IPS-18a (cell line): ENCODE measurements around the gene TNIP1.

Experiments
- H3K27ac ChIP-seq: one replicate; pipeline ENCODE4 v1.5.1; 2013; ENCODE audit warnings: low read length
- H3K27me3 ChIP-seq: one replicate; pipeline ENCODE4 v1.6.1; 2013; ENCODE audit warnings: mild to moderate bottlenecking, low read length; ENCODE audit not compliant: control insufficient read depth, insufficient read depth
- H3K36me3 ChIP-seq: one replicate; pipeline ENCODE4 v1.6.1; 2013; ENCODE audit warnings: low read depth, low read length; ENCODE audit not compliant: control insufficient read depth
- H3K4me1 ChIP-seq: one replicate; pipeline ENCODE4 v1.6.1; 2013; ENCODE audit warnings: low read depth, low read length; ENCODE audit not compliant: control insufficient read depth
- H3K4me3 ChIP-seq: one replicate; pipeline ENCODE4 v1.5.1; 2013; ENCODE audit warnings: low read length
- H3K9ac ChIP-seq: one replicate; pipeline ENCODE4 v1.6.1; 2013; ENCODE audit warnings: mild to moderate bottlenecking, low read length, moderate library complexity
- H3K9me3 ChIP-seq: one replicate; pipeline ENCODE4 v1.6.1; 2013; ENCODE audit warnings: low read depth, low read length; ENCODE audit not compliant: control insufficient read depth

Gene TNIP1

GRCh38 chr5:151079838-151080612 lies 809 bp downstream of the TNIP1 start:
- Histone ChIP-seq H3K4me1 (peaks cover 13% of the 10 kb centered on the region), H3K36me3 (no peaks in the 10 kb centered on the region), H3K9me3 (no peaks in the 10 kb centered on the region), H3K4me3 (peak overlapping the region; percentile 90), H3K27me3 (peaks cover 9% of the 10 kb centered on the region), H3K27ac (no peak overlapping the region), H3K9ac (peak overlapping the region; percentile 82)

- peaks cover 13% of the 10 kb centered on the region for H3K4me1 ChIP-seq
- peaks cover 9% of the 10 kb centered on the region for H3K27me3 ChIP-seq
- H3K27ac ChIP-seq, result no peak overlapping the region
Observed at GRCh38 chr5:151078490-151079262, 2.2 kb downstream of the TNIP1 start.

GRCh38 chr5:151077967-151078366 lies 2.9 kb downstream of the TNIP1 start:
- Histone ChIP-seq H3K27ac (no peak overlapping the region), H3K4me1 (peaks cover 13% of the 10 kb centered on the region), H3K9ac (no peak overlapping the region), H3K36me3 (no peaks in the 10 kb centered on the region), H3K27me3 (peaks cover 9% of the 10 kb centered on the region), H3K9me3 (no peaks in the 10 kb centered on the region), H3K4me3 (no peak overlapping the region)

More at GRCh38 chr5:151078490-151079262, 2.2 kb downstream of the TNIP1 start:
- H3K9me3 ChIP-seq, result no peaks in the 10 kb centered on the region
- H3K9ac ChIP-seq, result no peak overlapping the region
- no peak overlapping the region for H3K4me3 ChIP-seq
- no peaks in the 10 kb centered on the region for H3K36me3 ChIP-seq

GRCh38 chr5:151077419-151077818 lies 3.4 kb downstream of the TNIP1 start:
- peaks cover 12% of the 10 kb centered on the region for H3K4me1 ChIP-seq
- H3K27me3 ChIP-seq, result peaks cover 9% of the 10 kb centered on the region
- no peaks in the 10 kb centered on the region for H3K9me3 ChIP-seq
- no peak overlapping the region for H3K27ac ChIP-seq
- no peaks in the 10 kb centered on the region for H3K36me3 ChIP-seq
- H3K9ac ChIP-seq, result no peak overlapping the region
- no peak overlapping the region for H3K4me3 ChIP-seq

- Histone ChIP-seq H3K27me3 (peaks cover 9% of the 10 kb centered on the region), H3K9ac (no peak overlapping the region), H3K27ac (no peak overlapping the region), H3K9me3 (no peaks in the 10 kb centered on the region), H3K4me1 (peaks cover 4% of the 10 kb centered on the region), H3K4me3 (no peak overlapping the region), H3K36me3 (no peaks in the 10 kb centered on the region)
Observed at GRCh38 chr5:151076616-151077015, 4.2 kb downstream of the TNIP1 start.

GRCh38 chr5:151075698-151076331 lies 5.0 kb downstream of the TNIP1 start:
- H3K9ac ChIP-seq, result no peak overlapping the region
- no peak overlapping the region for H3K4me3 ChIP-seq
- H3K27me3 ChIP-seq, result peaks cover 9% of the 10 kb centered on the region
- no peak overlapping the region for H3K27ac ChIP-seq
- no peaks in the 10 kb centered on the region for H3K4me1 ChIP-seq
- no peaks in the 10 kb centered on the region for H3K9me3 ChIP-seq
- no peaks in the 10 kb centered on the region for H3K36me3 ChIP-seq

- no peak overlapping the region for H3K4me3 ChIP-seq
- no peak overlapping the region for H3K27ac ChIP-seq
- no peak overlapping the region for H3K9ac ChIP-seq
- H3K27me3 ChIP-seq, result no peaks in the 10 kb centered on the region
- H3K4me1 ChIP-seq, result no peaks in the 10 kb centered on the region
- no peaks in the 10 kb centered on the region for H3K9me3 ChIP-seq
- H3K36me3 ChIP-seq, result no peaks in the 10 kb centered on the region
Observed at GRCh38 chr5:151074557-151074956, 6.3 kb downstream of the TNIP1 start.

- no peaks in the 10 kb centered on the region for H3K9me3 ChIP-seq
- H3K4me1 ChIP-seq, result no peaks in the 10 kb centered on the region
- no peaks in the 10 kb centered on the region for H3K36me3 ChIP-seq
- H3K4me3 ChIP-seq, result no peak overlapping the region
- no peak overlapping the region for H3K9ac ChIP-seq
- H3K27me3 ChIP-seq, result no peaks in the 10 kb centered on the region
- no peak overlapping the region for H3K27ac ChIP-seq
Observed at GRCh38 chr5:151073280-151073679, 7.6 kb downstream of the TNIP1 start.

GRCh38 chr5:151072630-151073025 lies 8.2 kb downstream of the TNIP1 start:
- Histone ChIP-seq H3K4me3 (no peak overlapping the region), H3K27me3 (no peaks in the 10 kb centered on the region), H3K9me3 (no peaks in the 10 kb centered on the region), H3K36me3 (no peaks in the 10 kb centered on the region), H3K27ac (no peak overlapping the region), H3K4me1 (no peaks in the 10 kb centered on the region), H3K9ac (no peak overlapping the region)

GRCh38 chr5:151071848-151072629 lies 8.8 kb downstream of the TNIP1 start:
- no peak overlapping the region for H3K9ac ChIP-seq
- H3K36me3 ChIP-seq, result no peaks in the 10 kb centered on the region
- H3K27me3 ChIP-seq, result no peaks in the 10 kb centered on the region
- H3K4me1 ChIP-seq, result no peaks in the 10 kb centered on the region
- no peak overlapping the region for H3K27ac ChIP-seq
- no peak overlapping the region for H3K4me3 ChIP-seq
- no peaks in the 10 kb centered on the region for H3K9me3 ChIP-seq

GRCh38 chr5:151071021-151071420 lies 9.8 kb downstream of the TNIP1 start:
- H3K27me3 ChIP-seq, result no peaks in the 10 kb centered on the region
- no peak overlapping the region for H3K9ac ChIP-seq
- no peak overlapping the region for H3K4me3 ChIP-seq
- no peak overlapping the region for H3K27ac ChIP-seq
- H3K4me1 ChIP-seq, result no peaks in the 10 kb centered on the region
- no peaks in the 10 kb centered on the region for H3K9me3 ChIP-seq
- H3K36me3 ChIP-seq, result no peaks in the 10 kb centered on the region
